Liver (tissue), 9 donors: Measurements from ENCODE around the gene ATG14. TPM values are rescaled to one million over a fixed set of nuclear protein-coding genes. Genes with fewer than 3 reads are reported as not detected.

ENCODE experiments used
- DNase-seq: peaks from one replicate; pipeline ENCODE4 v3.0.0-alpha.2; 2017; ENCODE audit warnings: low spot score
- H3K27ac ChIP-seq, 2 donors: one replicate each; pipeline ENCODE4 v1.7.0; 2013; ENCODE audit warnings: inconsistent platforms in 2 of 2, low read length in 2 of 2, control low read depth in 1 of 2, low read depth in 1 of 2, mild to moderate bottlenecking in 1 of 2
- H3K27me3 ChIP-seq, 4 donors: one replicate each; pipeline versions ENCODE4 v1.6.1 to v1.7.0; 2013; ENCODE audit warnings: low read length in 3 of 4, inconsistent platforms in 1 of 4, mild to moderate bottlenecking in 1 of 4, moderate library complexity in 1 of 4; ENCODE audit not compliant: control insufficient read depth in 4 of 4, insufficient read depth in 4 of 4
- H3K36me3 ChIP-seq, 4 donors: one replicate each; pipeline versions ENCODE4 v1.6.1 to v1.7.0; 2013; ENCODE audit warnings: low read length in 3 of 4, mild to moderate bottlenecking in 3 of 4, low read depth in 1 of 4, moderate library complexity in 1 of 4; ENCODE audit not compliant: control insufficient read depth in 4 of 4, insufficient read depth in 3 of 4
- H3K4me1 ChIP-seq, 4 donors: one replicate each; pipeline versions ENCODE4 v1.6.1 to v1.7.0; 2013; ENCODE audit warnings: low read length in 3 of 4, mild to moderate bottlenecking in 3 of 4, moderate library complexity in 1 of 4; ENCODE audit not compliant: control insufficient read depth in 4 of 4, insufficient read depth in 4 of 4
- H3K4me3 ChIP-seq, 3 donors: one replicate each; pipeline versions ENCODE4 v1.6.1 to v1.7.0; 2013; ENCODE audit warnings: low read length in 3 of 3, control low read depth in 1 of 3, low read depth in 1 of 3, mild to moderate bottlenecking in 1 of 3
- H3K9ac ChIP-seq, 2 donors: one replicate each; pipeline ENCODE4 v1.7.0; 2013; ENCODE audit warnings: low read length in 2 of 2, mild to moderate bottlenecking in 2 of 2, moderate library complexity in 2 of 2, control low read depth in 1 of 2, low read depth in 1 of 2
- H3K9me3 ChIP-seq, 4 donors: one replicate each; pipeline versions ENCODE4 v1.6.1 to v1.7.0; 2013; ENCODE audit warnings: low read length in 3 of 4; ENCODE audit not compliant: control insufficient read depth in 4 of 4
- EGR1 ChIP-seq, 2 donors: IDR thresholded peaks; 2 replicates each; pipeline ENCODE4 v1.6.1; 2016 to 2018; ENCODE audit warnings: antibody characterized with exemption in 2 of 2, low read depth in 2 of 2
- FOXA1 ChIP-seq: IDR thresholded peaks from 2 replicates; pipeline ENCODE4 v1.6.1; 2016; ENCODE audit warnings: antibody characterized with exemption
- FOXA2 ChIP-seq: IDR thresholded peaks from 2 replicates; pipeline ENCODE4 v1.6.1; 2016; ENCODE audit warnings: antibody characterized with exemption
- GABPA ChIP-seq, 2 donors: IDR thresholded peaks in 1 of 2; conservative IDR thresholded peaks in 1 of 2; 2 replicates each; pipeline ENCODE4 v1.6.1; 2016; ENCODE audit warnings: antibody characterized with exemption in 2 of 2, mild to moderate bottlenecking in 1 of 2, moderate library complexity in 1 of 2
- HNF4A ChIP-seq, 2 donors: conservative IDR thresholded peaks; 2 replicates each; pipeline ENCODE4 v1.6.1; 2016; ENCODE audit warnings: antibody characterized with exemption in 2 of 2, mild to moderate bottlenecking in 2 of 2
- HNF4G ChIP-seq: IDR thresholded peaks from 2 replicates; pipeline ENCODE4 v1.6.1; 2016; ENCODE audit warnings: antibody characterized with exemption
- JUND ChIP-seq, 2 donors: IDR thresholded peaks; 2 replicates each; pipeline ENCODE4 v1.6.1; 2016; ENCODE audit warnings: antibody characterized with exemption in 2 of 2
- RAD21 ChIP-seq, 2 donors: IDR thresholded peaks; 2 replicates each; pipeline ENCODE4 v1.6.1; 2016; ENCODE audit warnings: antibody characterized with exemption in 2 of 2, mild to moderate bottlenecking in 2 of 2
- RXRA ChIP-seq, 2 donors: IDR thresholded peaks; 2 replicates each; pipeline ENCODE4 v1.6.1; 2017 to 2018; ENCODE audit warnings: antibody characterized with exemption in 2 of 2, mild to moderate bottlenecking in 1 of 2
- SP1 ChIP-seq: IDR thresholded peaks from 2 replicates; pipeline ENCODE4 v1.6.1; 2018; ENCODE audit warnings: antibody characterized with exemption, mild to moderate bottlenecking
- YY1 ChIP-seq: IDR thresholded peaks from 2 replicates; pipeline ENCODE4 v1.6.1; 2016; ENCODE audit warnings: antibody characterized with exemption, mild to moderate bottlenecking
- WGBS: extraction: QIAGEN DNeasy Blood & Tissue Kit; methylation state at CpG from one replicate; pipeline ENCODE4 v1.1.7; 2013; 5-methylcytosine and 5-hydroxymethylcytosine counted together
- polyA plus RNA-seq, 2 donors: library from polyadenylated mRNA; stranded (reverse) in 1 of 2; unstranded in 1 of 2; fragments of 200-250 nt in 1 of 2; fragments of >200 nt in 1 of 2; fragmentation: Nextera tagmentation in 1 of 2; extraction: Ambion mirVana in 1 of 2; gene quantifications; one replicate each; pipeline versions ENCODE4 v1.2.1 to v1.2.3, GENCODE V29; 2013 to 2015
- total RNA-seq, 2 donors: library from RNA; depleted of rRNA; stranded (reverse); fragments of >200 nt; gene quantifications; one replicate each; pipeline ENCODE4 v1.2.3, GENCODE V29; 2014
- TF ChIP-seq, protein P1 (sequence below): IDR thresholded peaks from 2 replicates; pipeline ENCODE4 v1.6.1; 2016; ENCODE audit warnings: antibody characterized with exemption
- TF ChIP-seq, protein P2 (sequence below): fragments of 150-350 bp; IDR thresholded peaks from 2 replicates; pipeline ENCODE4 v1.5.1; 2017; ENCODE audit warnings: improper control_type of control experiment, low read depth, low read length; ENCODE audit not compliant: missing input control
- TF ChIP-seq, protein P3 (sequence below): IDR thresholded peaks from 2 replicates; pipeline ENCODE4 v1.6.1; 2016; ENCODE audit warnings: antibody characterized with exemption, mild to moderate bottlenecking
- TF ChIP-seq, protein P4 (sequence below): IDR thresholded peaks from 2 replicates; pipeline ENCODE4 v1.6.1; 2016; ENCODE audit warnings: antibody characterized with exemption
- donor health status: healthy.
- donor health status: healthy.
- donor health status: healthy.
- donor health status: healthy.
- donor health status: healthy.

ATG14 gene
- total and polyA plus RNA-seq, 4 donors = 1.9 to 16.0 (median 4.4) TPM

DNA sequence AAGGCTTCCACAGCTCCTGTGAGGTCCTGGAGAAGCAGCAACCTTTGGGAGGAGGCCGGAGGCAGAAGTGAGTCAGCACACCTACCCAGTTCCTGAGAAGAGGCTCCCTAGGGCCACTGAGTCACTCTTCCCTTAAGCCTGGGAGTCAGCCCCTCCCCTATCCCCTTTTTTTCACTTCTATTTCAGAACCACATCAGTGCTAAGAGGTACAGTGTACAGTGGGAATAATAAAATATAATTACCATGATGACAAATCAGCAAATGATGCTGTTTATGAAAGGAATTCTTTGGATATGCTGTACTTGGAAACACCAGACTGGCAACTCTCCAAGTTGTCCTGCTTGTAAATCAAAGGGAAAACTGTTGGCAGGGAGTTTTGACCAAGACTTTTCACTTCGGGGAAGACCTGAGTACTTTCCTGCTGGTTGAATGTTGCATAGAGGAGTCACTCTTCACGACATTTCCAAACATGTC lies 36.5 kb upstream of the ATG14 start:
- H3K9ac ChIP-seq = no peak overlapping the region
- 69% methylated on average over 3 of the region's 3 CpGs for WGBS
- TF ChIP-seq, protein P1, sequence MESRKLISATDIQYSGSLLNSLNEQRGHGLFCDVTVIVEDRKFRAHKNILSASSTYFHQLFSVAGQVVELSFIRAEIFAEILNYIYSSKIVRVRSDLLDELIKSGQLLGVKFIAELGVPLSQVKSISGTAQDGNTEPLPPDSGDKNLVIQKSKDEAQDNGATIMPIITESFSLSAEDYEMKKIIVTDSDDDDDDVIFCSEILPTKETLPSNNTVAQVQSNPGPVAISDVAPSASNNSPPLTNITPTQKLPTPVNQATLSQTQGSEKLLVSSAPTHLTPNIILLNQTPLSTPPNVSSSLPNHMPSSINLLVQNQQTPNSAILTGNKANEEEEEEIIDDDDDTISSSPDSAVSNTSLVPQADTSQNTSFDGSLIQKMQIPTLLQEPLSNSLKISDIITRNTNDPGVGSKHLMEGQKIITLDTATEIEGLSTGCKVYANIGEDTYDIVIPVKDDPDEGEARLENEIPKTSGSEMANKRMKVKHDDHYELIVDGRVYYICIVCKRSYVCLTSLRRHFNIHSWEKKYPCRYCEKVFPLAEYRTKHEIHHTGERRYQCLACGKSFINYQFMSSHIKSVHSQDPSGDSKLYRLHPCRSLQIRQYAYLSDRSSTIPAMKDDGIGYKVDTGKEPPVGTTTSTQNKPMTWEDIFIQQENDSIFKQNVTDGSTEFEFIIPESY = no peak
- TF ChIP-seq, protein P2, sequence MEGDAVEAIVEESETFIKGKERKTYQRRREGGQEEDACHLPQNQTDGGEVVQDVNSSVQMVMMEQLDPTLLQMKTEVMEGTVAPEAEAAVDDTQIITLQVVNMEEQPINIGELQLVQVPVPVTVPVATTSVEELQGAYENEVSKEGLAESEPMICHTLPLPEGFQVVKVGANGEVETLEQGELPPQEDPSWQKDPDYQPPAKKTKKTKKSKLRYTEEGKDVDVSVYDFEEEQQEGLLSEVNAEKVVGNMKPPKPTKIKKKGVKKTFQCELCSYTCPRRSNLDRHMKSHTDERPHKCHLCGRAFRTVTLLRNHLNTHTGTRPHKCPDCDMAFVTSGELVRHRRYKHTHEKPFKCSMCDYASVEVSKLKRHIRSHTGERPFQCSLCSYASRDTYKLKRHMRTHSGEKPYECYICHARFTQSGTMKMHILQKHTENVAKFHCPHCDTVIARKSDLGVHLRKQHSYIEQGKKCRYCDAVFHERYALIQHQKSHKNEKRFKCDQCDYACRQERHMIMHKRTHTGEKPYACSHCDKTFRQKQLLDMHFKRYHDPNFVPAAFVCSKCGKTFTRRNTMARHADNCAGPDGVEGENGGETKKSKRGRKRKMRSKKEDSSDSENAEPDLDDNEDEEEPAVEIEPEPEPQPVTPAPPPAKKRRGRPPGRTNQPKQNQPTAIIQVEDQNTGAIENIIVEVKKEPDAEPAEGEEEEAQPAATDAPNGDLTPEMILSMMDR = no peak
- TF ChIP-seq YY1 (no peak), SP1 (no peak), JUND (IDR thresholded peaks at IDR 0.05) (no peak), FOXA2 (no peak), EGR1 (IDR thresholded peaks at IDR 0.05; ENCODE audit: low read depth in 2 of 2) (no peak), RXRA (IDR thresholded peaks at IDR 0.05) (no peak), GABPA (IDR thresholded peaks at IDR 0.05 in 1 of 2, conservative IDR thresholded peaks at IDR 0.05 in 1 of 2) (no peak)
- TF ChIP-seq, protein P3, sequence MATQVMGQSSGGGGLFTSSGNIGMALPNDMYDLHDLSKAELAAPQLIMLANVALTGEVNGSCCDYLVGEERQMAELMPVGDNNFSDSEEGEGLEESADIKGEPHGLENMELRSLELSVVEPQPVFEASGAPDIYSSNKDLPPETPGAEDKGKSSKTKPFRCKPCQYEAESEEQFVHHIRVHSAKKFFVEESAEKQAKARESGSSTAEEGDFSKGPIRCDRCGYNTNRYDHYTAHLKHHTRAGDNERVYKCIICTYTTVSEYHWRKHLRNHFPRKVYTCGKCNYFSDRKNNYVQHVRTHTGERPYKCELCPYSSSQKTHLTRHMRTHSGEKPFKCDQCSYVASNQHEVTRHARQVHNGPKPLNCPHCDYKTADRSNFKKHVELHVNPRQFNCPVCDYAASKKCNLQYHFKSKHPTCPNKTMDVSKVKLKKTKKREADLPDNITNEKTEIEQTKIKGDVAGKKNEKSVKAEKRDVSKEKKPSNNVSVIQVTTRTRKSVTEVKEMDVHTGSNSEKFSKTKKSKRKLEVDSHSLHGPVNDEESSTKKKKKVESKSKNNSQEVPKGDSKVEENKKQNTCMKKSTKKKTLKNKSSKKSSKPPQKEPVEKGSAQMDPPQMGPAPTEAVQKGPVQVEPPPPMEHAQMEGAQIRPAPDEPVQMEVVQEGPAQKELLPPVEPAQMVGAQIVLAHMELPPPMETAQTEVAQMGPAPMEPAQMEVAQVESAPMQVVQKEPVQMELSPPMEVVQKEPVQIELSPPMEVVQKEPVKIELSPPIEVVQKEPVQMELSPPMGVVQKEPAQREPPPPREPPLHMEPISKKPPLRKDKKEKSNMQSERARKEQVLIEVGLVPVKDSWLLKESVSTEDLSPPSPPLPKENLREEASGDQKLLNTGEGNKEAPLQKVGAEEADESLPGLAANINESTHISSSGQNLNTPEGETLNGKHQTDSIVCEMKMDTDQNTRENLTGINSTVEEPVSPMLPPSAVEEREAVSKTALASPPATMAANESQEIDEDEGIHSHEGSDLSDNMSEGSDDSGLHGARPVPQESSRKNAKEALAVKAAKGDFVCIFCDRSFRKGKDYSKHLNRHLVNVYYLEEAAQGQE = no peak
- H3K9me3 ChIP-seq = no peaks in the 10 kb centered on the region
- no peak overlapping the region for H3K27ac ChIP-seq
- H3K4me1 ChIP-seq = no peaks in the 10 kb centered on the region
- DNase-seq = no peak
- no peaks in the 10 kb centered on the region for H3K27me3 ChIP-seq
- no peak overlapping the region for H3K4me3 ChIP-seq
- H3K36me3 ChIP-seq = no peaks in the 10 kb centered on the region

DNA sequence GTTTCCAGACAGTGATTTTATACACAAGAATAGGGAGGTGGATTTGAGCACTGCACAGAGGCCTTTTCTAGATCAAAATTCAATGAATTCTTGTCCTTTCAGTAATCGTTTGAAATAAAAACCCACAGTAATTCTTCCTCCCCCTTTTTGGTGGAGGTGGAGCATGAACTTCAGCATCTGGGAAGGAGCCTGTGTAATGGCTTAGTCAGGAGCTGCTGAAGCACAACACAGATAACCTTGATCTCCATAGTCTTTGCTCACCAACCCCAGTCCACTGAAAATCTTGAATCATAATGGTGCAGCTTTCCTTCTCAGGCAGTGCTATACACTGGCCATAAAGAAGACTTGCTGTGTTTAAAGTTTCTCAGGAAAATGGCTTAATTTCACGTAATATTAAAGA lies 35.2 kb upstream of the ATG14 start:
- H3K9ac ChIP-seq = no peak overlapping the region
- no peaks in the 10 kb centered on the region for H3K4me1 ChIP-seq
- H3K27me3 ChIP-seq = no peaks in the 10 kb centered on the region
- 70% methylated on average over 2 of the region's 2 CpGs for WGBS
- H3K27ac ChIP-seq = no peak overlapping the region
- DNase-seq = no peak
- no peaks in the 10 kb centered on the region for H3K9me3 ChIP-seq
- TF ChIP-seq, protein P4, sequence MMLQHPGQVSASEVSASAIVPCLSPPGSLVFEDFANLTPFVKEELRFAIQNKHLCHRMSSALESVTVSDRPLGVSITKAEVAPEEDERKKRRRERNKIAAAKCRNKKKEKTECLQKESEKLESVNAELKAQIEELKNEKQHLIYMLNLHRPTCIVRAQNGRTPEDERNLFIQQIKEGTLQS = no peak
- TF ChIP-seq HNF4G (no peak), FOXA2 (no peak), SP1 (no peak), FOXA1 (no peak), JUND (IDR thresholded peaks at IDR 0.05) (no peak), RAD21 (IDR thresholded peaks at IDR 0.05) (no peak), HNF4A (conservative IDR thresholded peaks at IDR 0.05) (no peak)
- TF ChIP-seq, protein P3 = no peak
- TF ChIP-seq, protein P1 = no peak
- H3K4me3 ChIP-seq = no peak overlapping the region
- H3K36me3 ChIP-seq = no peaks in the 10 kb centered on the region
